ENCODE measurements around the gene XIRP2. TPM values are rescaled to one million over a fixed set of nuclear protein-coding genes. Genes with fewer than 3 reads are reported as not detected.

The XIRP2 gene
- total RNA-seq, 1 donor from 2014 or later: not detected

GRCh38 chr2:166897666-166898065 lies 9.4 kb downstream of the XIRP2 start:
- DNase-seq (ENCODE audit: low spot score): no peak
- Mint-ChIP-seq H3K27me3 (ENCODE audit: insufficient read depth) (no peaks in the 10 kb centered on the region), H3K9me3 (no peaks in the 10 kb centered on the region), H3K4me1 (ENCODE audit: low read depth) (no peaks in the 10 kb centered on the region), H3K4me3 (no peak overlapping the region), H3K36me3 (ENCODE audit: low read depth) (no peaks in the 10 kb centered on the region), H3K27ac (no peak overlapping the region)
- intact Hi-C loops (cut with micrococcal nuclease): no loop called here

- Mint-ChIP-seq H3K9me3 (no peaks in the 10 kb centered on the region), H3K27me3 (ENCODE audit: insufficient read depth) (no peaks in the 10 kb centered on the region), H3K36me3 (ENCODE audit: low read depth) (no peaks in the 10 kb centered on the region), H3K27ac (no peak overlapping the region), H3K4me1 (ENCODE audit: low read depth) (no peaks in the 10 kb centered on the region), H3K4me3 (no peak overlapping the region)
- intact Hi-C loops (cut with micrococcal nuclease): no loop called here
- no peak for DNase-seq (ENCODE audit: low spot score)
These were observed 11.4 kb downstream of the XIRP2 start for GRCh38 chr2:166899676-166900075.

GRCh38 chr2:166900700-166901099 lies 12.4 kb downstream of the XIRP2 start:
- no peak for DNase-seq (ENCODE audit: low spot score)
- no peaks in the 10 kb centered on the region for H3K36me3 Mint-ChIP-seq (ENCODE audit: low read depth)
- H3K4me3 Mint-ChIP-seq: no peak overlapping the region
- no peaks in the 10 kb centered on the region for H3K4me1 Mint-ChIP-seq (ENCODE audit: low read depth)
- no peaks in the 10 kb centered on the region for H3K9me3 Mint-ChIP-seq
- H3K27ac Mint-ChIP-seq: no peak overlapping the region
- intact Hi-C loops (cut with micrococcal nuclease): no loop called here
- no peaks in the 10 kb centered on the region for H3K27me3 Mint-ChIP-seq (ENCODE audit: insufficient read depth)

GRCh38 chr2:166901336-166901735 lies 13.1 kb downstream of the XIRP2 start:
- Mint-ChIP-seq H3K4me1 (ENCODE audit: low read depth) (no peaks in the 10 kb centered on the region), H3K27me3 (ENCODE audit: insufficient read depth) (no peaks in the 10 kb centered on the region), H3K4me3 (no peak overlapping the region), H3K36me3 (ENCODE audit: low read depth) (no peaks in the 10 kb centered on the region), H3K9me3 (no peaks in the 10 kb centered on the region), H3K27ac (no peak overlapping the region)
- intact Hi-C loops (cut with micrococcal nuclease): no loop called here
- DNase-seq (ENCODE audit: low spot score): no peak

GRCh38 chr2:166916987-166917386 lies 28.7 kb downstream of the XIRP2 start:
- intact Hi-C loops (cut with micrococcal nuclease): no loop called here
- Mint-ChIP-seq H3K36me3 (ENCODE audit: low read depth) (no peaks in the 10 kb centered on the region), H3K4me3 (no peak overlapping the region), H3K9me3 (no peaks in the 10 kb centered on the region), H3K27me3 (ENCODE audit: insufficient read depth) (no peaks in the 10 kb centered on the region), H3K4me1 (ENCODE audit: low read depth) (no peaks in the 10 kb centered on the region), H3K27ac (no peak overlapping the region)
- no peak for DNase-seq (ENCODE audit: low spot score)

GRCh38 chr2:166917415-166917814 lies 29.1 kb downstream of the XIRP2 start:
- no peaks in the 10 kb centered on the region for H3K27me3 Mint-ChIP-seq (ENCODE audit: insufficient read depth)
- H3K4me3 Mint-ChIP-seq: no peak overlapping the region
- no peaks in the 10 kb centered on the region for H3K36me3 Mint-ChIP-seq (ENCODE audit: low read depth)
- H3K4me1 Mint-ChIP-seq (ENCODE audit: low read depth): no peaks in the 10 kb centered on the region
- no peak for DNase-seq (ENCODE audit: low spot score)
- no peak overlapping the region for H3K27ac Mint-ChIP-seq
- intact Hi-C loops (cut with micrococcal nuclease): no loop called here
- H3K9me3 Mint-ChIP-seq: no peaks in the 10 kb centered on the region

- no peaks in the 10 kb centered on the region for H3K4me1 Mint-ChIP-seq (ENCODE audit: low read depth)
- no peaks in the 10 kb centered on the region for H3K9me3 Mint-ChIP-seq
- intact Hi-C loops (cut with micrococcal nuclease): no loop called here
- H3K36me3 Mint-ChIP-seq (ENCODE audit: low read depth): no peaks in the 10 kb centered on the region
- DNase-seq (ENCODE audit: low spot score): no peak
- no peak overlapping the region for H3K27ac Mint-ChIP-seq
- H3K4me3 Mint-ChIP-seq: no peak overlapping the region
- H3K27me3 Mint-ChIP-seq (ENCODE audit: insufficient read depth): no peaks in the 10 kb centered on the region
These were observed 33.1 kb downstream of the XIRP2 start for GRCh38 chr2:166921261-166921896.

- Mint-ChIP-seq H3K27ac (no peak overlapping the region), H3K9me3 (no peaks in the 10 kb centered on the region), H3K36me3 (ENCODE audit: low read depth) (no peaks in the 10 kb centered on the region), H3K4me1 (ENCODE audit: low read depth) (no peaks in the 10 kb centered on the region), H3K4me3 (no peak overlapping the region), H3K27me3 (ENCODE audit: insufficient read depth) (no peaks in the 10 kb centered on the region)
- DNase-seq (ENCODE audit: low spot score): no peak
- intact Hi-C loops (cut with micrococcal nuclease): no loop called here
These were observed 36.7 kb downstream of the XIRP2 start for GRCh38 chr2:166924967-166925366.

- Mint-ChIP-seq H3K4me3 (no peak overlapping the region), H3K27me3 (ENCODE audit: insufficient read depth) (no peaks in the 10 kb centered on the region), H3K27ac (no peak overlapping the region), H3K9me3 (no peaks in the 10 kb centered on the region), H3K36me3 (ENCODE audit: low read depth) (no peaks in the 10 kb centered on the region), H3K4me1 (ENCODE audit: low read depth) (no peaks in the 10 kb centered on the region)
- DNase-seq (ENCODE audit: low spot score): no peak
- intact Hi-C loops (cut with micrococcal nuclease): no loop called here
These were observed 38.4 kb downstream of the XIRP2 start for GRCh38 chr2:166926657-166927056.

GRCh38 chr2:166932032-166932431 lies 43.8 kb downstream of the XIRP2 start:
- H3K27ac Mint-ChIP-seq: no peak overlapping the region
- no peaks in the 10 kb centered on the region for H3K4me1 Mint-ChIP-seq (ENCODE audit: low read depth)
- no peaks in the 10 kb centered on the region for H3K27me3 Mint-ChIP-seq (ENCODE audit: insufficient read depth)
- no peaks in the 10 kb centered on the region for H3K36me3 Mint-ChIP-seq (ENCODE audit: low read depth)
- intact Hi-C loops (cut with micrococcal nuclease): no loop called here
- no peaks in the 10 kb centered on the region for H3K9me3 Mint-ChIP-seq
- H3K4me3 Mint-ChIP-seq: no peak overlapping the region
- no peak for DNase-seq (ENCODE audit: low spot score)

GRCh38 chr2:166934817-166935216 lies 46.5 kb downstream of the XIRP2 start:
- Mint-ChIP-seq H3K36me3 (ENCODE audit: low read depth) (no peaks in the 10 kb centered on the region), H3K4me1 (ENCODE audit: low read depth) (no peaks in the 10 kb centered on the region), H3K27ac (no peak overlapping the region), H3K9me3 (no peaks in the 10 kb centered on the region), H3K27me3 (ENCODE audit: insufficient read depth) (no peaks in the 10 kb centered on the region), H3K4me3 (no peak overlapping the region)
- DNase-seq (ENCODE audit: low spot score): no peak
- intact Hi-C loops (cut with micrococcal nuclease): no loop called here

- intact Hi-C loops (cut with micrococcal nuclease): no loop called here
- Mint-ChIP-seq H3K4me3 (no peak overlapping the region), H3K27ac (no peak overlapping the region), H3K9me3 (no peaks in the 10 kb centered on the region), H3K27me3 (ENCODE audit: insufficient read depth) (no peaks in the 10 kb centered on the region), H3K4me1 (ENCODE audit: low read depth) (no peaks in the 10 kb centered on the region), H3K36me3 (ENCODE audit: low read depth) (no peaks in the 10 kb centered on the region)
- no peak for DNase-seq (ENCODE audit: low spot score)
These were observed 54.1 kb downstream of the XIRP2 start for GRCh38 chr2:166942377-166942776.

GRCh38 chr2:166944909-166945308 lies 56.6 kb downstream of the XIRP2 start:
- Mint-ChIP-seq H3K4me1 (ENCODE audit: low read depth) (no peaks in the 10 kb centered on the region), H3K27me3 (ENCODE audit: insufficient read depth) (no peaks in the 10 kb centered on the region), H3K9me3 (no peaks in the 10 kb centered on the region), H3K27ac (no peak overlapping the region), H3K36me3 (ENCODE audit: low read depth) (no peaks in the 10 kb centered on the region), H3K4me3 (no peak overlapping the region)
- DNase-seq (ENCODE audit: low spot score): no peak
- intact Hi-C loops (cut with micrococcal nuclease): no loop called here

GRCh38 chr2:166957686-166958085 lies 69.4 kb downstream of the XIRP2 start:
- intact Hi-C loops (cut with micrococcal nuclease): no loop called here
- Mint-ChIP-seq H3K4me3 (no peak overlapping the region), H3K27ac (no peak overlapping the region), H3K9me3 (no peaks in the 10 kb centered on the region), H3K27me3 (ENCODE audit: insufficient read depth) (no peaks in the 10 kb centered on the region), H3K4me1 (ENCODE audit: low read depth) (no peaks in the 10 kb centered on the region), H3K36me3 (ENCODE audit: low read depth) (no peaks in the 10 kb centered on the region)
- DNase-seq (ENCODE audit: low spot score): no peak
